Choroid plexus epithelial cell (primary cell): ENCODE measurements around the gene PRKN.
A peak's percentile ranks its signal among the peaks of the same experiment; 100 is the strongest.

ENCODE experiments used
- DNase-seq: peaks from one replicate; pipeline ENCODE4 v3.0.0-alpha.2; 2010; ENCODE audit warnings: low read depth
- H3K4me3 ChIP-seq: 2 replicates; pipeline ENCODE4 v1.5.1; 2011; ENCODE audit warnings: low read depth, mild to moderate bottlenecking, control low read depth, low read length, moderate library complexity
- CTCF ChIP-seq: conservative IDR thresholded peaks from 2 replicates; pipeline ENCODE4 v1.5.1; 2011; ENCODE audit warnings: low read depth, mild to moderate bottlenecking, control low read depth, inconsistent platforms, low read length, moderate library complexity

Gene PRKN

GRCh38 chr6:161453558-161453957, 1274.0 kb downstream of the PRKN start:
- no peak overlapping the region for H3K4me3 ChIP-seq
- no peak for TF ChIP-seq CTCF
- DNase-seq, result no peak

GRCh38 chr6:161452241-161452640, 1275.3 kb downstream of the PRKN start:
- TF ChIP-seq CTCF, result no peak
- no peak overlapping the region for H3K4me3 ChIP-seq
- no peak for DNase-seq

GRCh38 chr6:161449521-161449920, 1278.0 kb downstream of the PRKN start:
- H3K4me3 ChIP-seq, result no peak overlapping the region
- no peak for DNase-seq
- no peak for TF ChIP-seq CTCF

GRCh38 chr6:161446949-161447348, 1280.6 kb downstream of the PRKN start:
- no peak for TF ChIP-seq CTCF
- H3K4me3 ChIP-seq, result no peak overlapping the region
- DNase-seq, result no peak

- H3K4me3 ChIP-seq, result no peak overlapping the region
- DNase-seq, result no peak
- no peak for TF ChIP-seq CTCF
These were observed 1281.2 kb downstream of the PRKN start for GRCh38 chr6:161446296-161446925.

- H3K4me3 ChIP-seq, result no peak overlapping the region
- no peak for TF ChIP-seq CTCF
- DNase-seq, result no peak
These were observed 1282.4 kb downstream of the PRKN start for GRCh38 chr6:161445021-161445799.

- no peak overlapping the region for H3K4me3 ChIP-seq
- peak; percentile 50 for DNase-seq
- TF ChIP-seq CTCF, result peak; percentile 35
These were observed 1283.1 kb downstream of the PRKN start for GRCh38 chr6:161444464-161444863.
